HG02588 (cell line): ENCODE data around the gene ABRAXAS1.

ENCODE experiments used
- ATAC-seq: cut with Tn5 transposase; IDR thresholded peaks from one replicate; pipeline ENCODE4 v1.9.1; 2021; ENCODE audit warnings: mild to moderate bottlenecking, moderate library complexity; ENCODE audit not compliant: unreplicated experiment

The ABRAXAS1 gene

DNA sequence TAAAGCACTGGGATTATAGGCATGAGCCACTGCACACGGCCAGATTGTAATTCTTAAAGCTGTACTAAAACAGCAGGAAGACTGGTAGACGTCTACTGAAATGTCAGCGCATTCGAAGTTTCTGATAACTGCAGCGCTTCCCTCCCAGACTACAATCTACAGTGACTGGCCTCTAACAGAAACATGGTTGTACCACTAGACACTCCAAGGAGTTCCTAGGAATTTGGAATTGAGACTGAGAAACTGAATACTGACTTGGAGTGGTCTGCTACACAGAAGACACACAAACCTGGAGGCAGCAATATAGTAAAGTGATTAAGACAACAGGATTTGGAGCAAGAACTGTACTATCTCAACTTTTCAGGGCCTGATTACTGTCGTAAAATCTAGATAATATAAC is 30.2 kb downstream of the ABRAXAS1 start:
- no peak for ATAC-seq

DNA sequence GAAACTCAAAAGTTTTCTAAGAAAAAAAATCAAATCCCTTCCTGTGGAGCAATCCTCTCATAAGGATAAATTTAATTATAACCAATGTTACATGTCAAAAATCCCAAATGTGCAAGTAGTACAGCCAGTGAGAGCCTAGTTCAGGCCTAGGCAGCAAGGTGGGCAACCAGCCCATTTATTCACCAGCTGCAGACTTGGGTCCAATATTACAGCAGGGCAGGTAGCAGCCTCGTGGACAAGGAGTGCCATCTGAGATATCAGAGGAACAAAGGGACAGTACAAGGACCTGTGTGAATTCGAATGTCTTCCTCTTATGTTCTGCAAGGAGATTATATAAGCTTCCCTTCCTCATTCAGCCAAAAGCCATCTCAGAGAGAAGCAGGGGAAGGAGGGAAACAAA is 35.9 kb downstream of the ABRAXAS1 start:
- no peak for ATAC-seq

DNA sequence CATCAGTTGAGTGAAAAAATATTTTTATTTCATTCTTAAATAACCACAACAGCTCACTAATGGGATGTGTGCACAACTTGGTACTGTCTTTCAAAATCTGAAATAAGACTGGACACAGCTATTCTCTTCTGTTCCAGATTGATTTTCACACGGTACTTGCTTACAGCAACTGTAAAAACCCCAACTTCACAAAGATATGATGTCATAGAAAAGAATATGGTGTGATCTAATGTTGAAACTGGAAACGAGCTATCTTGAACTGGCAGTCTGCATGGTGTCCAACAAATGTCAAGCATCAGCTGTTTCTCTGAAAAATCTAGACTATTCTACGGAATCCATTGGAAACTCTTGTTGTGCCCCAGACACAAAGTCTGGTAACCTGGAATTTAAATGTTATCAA is 44.0 kb downstream of the ABRAXAS1 start:
- ATAC-seq: no peak

DNA sequence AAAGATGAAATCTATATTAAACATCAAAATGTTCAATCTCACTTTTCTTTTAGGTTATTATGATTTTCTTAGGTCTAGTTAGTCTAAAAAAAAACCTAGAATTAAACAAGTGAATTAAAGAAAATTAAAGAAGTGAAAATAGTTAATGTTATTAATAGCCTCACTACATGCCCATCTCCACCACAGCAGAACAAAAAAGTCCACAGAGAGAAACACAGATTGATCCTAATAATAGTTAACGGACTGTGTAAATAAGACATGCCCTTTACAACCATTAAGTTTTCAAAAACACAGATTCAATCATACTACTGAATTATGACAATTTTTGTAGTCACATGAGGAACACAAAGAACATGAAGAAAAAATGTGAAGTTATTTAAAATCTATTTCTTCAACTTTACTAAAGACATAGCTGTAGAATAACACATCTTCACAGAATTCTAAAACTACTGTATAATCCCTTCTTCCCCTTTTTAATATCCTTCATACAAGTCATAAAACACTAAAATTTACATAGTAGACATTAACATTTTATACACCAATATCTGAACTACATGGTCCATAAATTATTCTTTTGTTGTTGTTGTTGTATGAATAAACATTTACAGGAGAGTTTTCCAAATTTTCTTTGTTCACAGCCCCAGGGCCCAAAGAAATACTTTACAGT is 44.6 kb downstream of the ABRAXAS1 start:
- ATAC-seq: no peak

DNA sequence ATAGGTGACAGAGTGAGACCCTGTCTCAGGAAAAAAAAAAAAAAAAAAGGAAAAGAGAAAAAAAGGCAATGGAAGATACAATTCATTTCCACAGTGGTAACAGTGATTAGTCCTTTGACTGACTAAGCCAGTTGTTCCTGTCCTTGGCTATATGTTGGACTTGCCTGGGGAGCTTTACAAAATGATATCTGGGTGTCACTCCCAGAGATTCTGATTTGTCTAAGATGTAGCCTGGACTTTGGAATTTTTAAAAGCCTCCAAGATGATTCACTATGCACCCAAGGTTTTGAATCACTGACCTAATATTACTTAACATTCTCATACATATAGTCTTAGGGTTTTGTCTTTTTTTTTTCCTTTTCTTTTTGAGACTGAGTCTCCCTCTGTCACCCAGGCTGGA is 46.2 kb downstream of the ABRAXAS1 start:
- ATAC-seq: no peak

DNA sequence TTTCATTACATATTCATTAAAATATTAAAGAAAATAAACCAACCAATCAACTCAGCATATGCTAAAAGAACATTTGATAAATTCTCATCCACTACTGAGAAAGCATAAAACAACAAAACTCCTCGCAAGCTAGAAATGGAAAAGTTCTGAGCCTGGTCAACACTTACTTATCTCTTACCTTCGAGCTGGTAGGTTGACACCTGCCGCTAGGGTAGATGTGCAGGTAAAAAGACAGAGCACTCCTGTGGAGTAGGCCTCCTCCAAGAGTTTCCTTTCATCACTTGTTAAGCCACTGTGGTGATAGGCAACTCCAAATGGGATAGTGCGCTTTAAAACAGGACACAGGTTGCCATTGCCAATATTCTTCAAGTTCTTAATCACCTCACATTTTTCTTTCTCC is 48.2 kb downstream of the ABRAXAS1 start:
- ATAC-seq: no peak

DNA sequence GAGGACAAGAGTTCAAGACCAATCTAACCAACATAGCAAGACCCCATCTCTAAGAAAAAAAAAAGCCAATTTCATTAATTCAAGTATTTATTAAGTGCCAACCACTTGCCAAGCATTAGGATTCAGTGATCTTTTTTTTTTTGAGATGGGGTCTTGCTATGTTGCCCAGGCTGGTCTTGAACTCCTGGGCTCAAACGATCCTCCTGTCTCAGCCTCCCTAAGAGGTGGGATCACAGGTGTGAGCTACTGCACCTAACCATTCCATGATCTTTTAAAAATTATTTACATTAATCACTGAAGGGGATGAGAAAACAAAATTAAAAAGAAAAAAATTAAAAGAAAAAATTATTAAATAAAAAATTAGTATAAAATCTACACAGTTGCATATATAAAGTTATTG is 53.7 kb downstream of the ABRAXAS1 start:
- no peak for ATAC-seq

DNA sequence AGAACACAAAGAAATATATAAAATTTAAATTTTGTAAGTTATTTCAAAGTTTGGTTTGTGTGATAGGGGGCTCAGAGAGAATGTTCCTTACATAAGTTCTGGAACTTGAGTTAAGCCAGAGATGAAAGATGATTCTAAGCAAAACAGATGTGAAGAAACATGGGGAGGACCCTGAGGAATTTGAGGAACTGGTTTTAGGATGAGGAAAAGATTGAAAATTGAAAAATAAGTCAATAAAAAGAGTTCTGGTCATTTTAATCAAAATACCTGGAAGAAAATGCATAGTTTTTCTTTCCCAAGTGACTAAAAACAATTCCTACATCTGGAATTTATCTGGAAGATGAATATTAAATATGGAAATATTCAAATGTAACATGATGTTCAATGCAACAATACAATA is 66.7 kb downstream of the ABRAXAS1 start:
- ATAC-seq: no peak

DNA sequence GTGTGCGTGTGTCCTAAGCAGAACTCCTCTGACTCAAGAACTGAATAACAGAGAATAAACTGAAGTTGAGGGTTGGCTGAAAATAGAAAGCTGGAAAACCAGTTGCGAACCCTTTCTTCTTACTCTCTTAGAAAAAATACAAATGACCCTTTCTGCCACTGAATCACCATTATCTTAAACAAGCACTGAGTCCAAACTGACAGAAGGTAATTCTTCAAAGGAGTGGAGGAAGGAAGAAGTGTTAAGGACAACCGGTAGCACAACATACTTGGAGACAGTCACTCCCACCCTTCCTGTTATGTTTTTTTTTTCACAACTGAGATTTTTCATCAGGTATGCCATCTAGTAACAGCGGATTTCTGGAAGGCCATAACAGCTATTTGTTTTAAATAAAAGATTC is 67.3 kb downstream of the ABRAXAS1 start:
- no peak for ATAC-seq

DNA sequence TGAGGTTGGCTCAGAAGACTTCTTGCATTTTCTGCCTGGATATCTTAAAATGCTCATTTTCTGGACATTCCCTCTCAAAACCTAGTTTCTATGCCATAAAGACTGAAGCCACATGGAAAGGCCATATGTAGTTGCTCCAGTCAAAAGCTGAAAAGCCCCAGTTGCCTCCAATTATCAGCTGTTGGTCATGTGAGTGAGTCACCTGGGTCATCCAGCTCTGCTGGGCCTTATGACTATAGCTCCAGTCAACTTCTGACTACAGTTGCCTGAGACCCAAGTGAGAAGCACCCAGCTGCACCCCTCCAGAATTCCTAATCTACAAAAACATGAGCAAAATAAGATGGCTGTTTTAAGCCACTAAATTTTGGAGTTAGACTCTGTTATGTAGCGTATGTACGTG is 71.2 kb downstream of the ABRAXAS1 start:
- ATAC-seq: no peak
